ENCODE measurements around the gene PEX16.

PEX16 gene

GRCh38 chr11:45920531-45921477, 3.1 kb upstream of the PEX16 start:
- ChIA-PET CTCF (no interaction called here), POLR2A (ENCODE audit: low non-redundant PET) (interaction anchor here (0.8 kb wide), 1 partner anchor 74 kb away, joined by 3 read pairs; no protein-coding TSS in a partner anchor)
- no peak for TF ChIP-seq CTCF (conservative IDR thresholded peaks at IDR 0.05; ENCODE audit: low read depth)
- H3K27ac ChIP-seq, result peak overlapping the region; percentile 100
- DNase-seq (ENCODE audit: low spot score), result no peak

- CTCF ChIA-PET, result no interaction called here
- no peak for TF ChIP-seq CTCF (conservative IDR thresholded peaks at IDR 0.05; ENCODE audit: low read depth)
- peak overlapping the region; percentile 100 for H3K27ac ChIP-seq
- POLR2A ChIA-PET (ENCODE audit: low non-redundant PET), result interaction anchor here (0.8 kb wide), 1 partner anchor 73 kb away, joined by 3 read pairs; no protein-coding TSS in a partner anchor
- DNase-seq (ENCODE audit: low spot score), result no peak
These were observed 2.3 kb upstream of the PEX16 start for GRCh38 chr11:45919806-45920530.

GRCh38 chr11:45918962-45919675, 1.4 kb upstream of the PEX16 start:
- CTCF ChIA-PET, result interaction anchor here (1.3 kb wide), 1 partner anchor 21 kb away, joined by 3 read pairs; no protein-coding TSS in a partner anchor
- H3K27ac ChIP-seq, result peak overlapping the region; percentile 100
- POLR2A ChIA-PET (ENCODE audit: low non-redundant PET), result no interaction called here
- DNase-seq (ENCODE audit: low spot score), result no peak
- TF ChIP-seq CTCF (conservative IDR thresholded peaks at IDR 0.05; ENCODE audit: low read depth), result no peak

GRCh38 chr11:45918331-45918941, 759 bp upstream of the PEX16 start:
- ChIA-PET CTCF (interaction anchor here (0.6 to 1.3 kb wide), 2 partner anchors 21 to 795 kb away, joined by 3 read pairs; no protein-coding TSS in a partner anchor), POLR2A (ENCODE audit: low non-redundant PET) (interaction anchor here (1.0 to 1.6 kb wide), 2 partner anchors 10 to 12 kb away, joined by 3 to 5 read pairs; no protein-coding TSS in a partner anchor)
- DNase-seq (ENCODE audit: low spot score), result peak; percentile 84
- peak overlapping the region; percentile 100 for H3K27ac ChIP-seq
- no peak for TF ChIP-seq CTCF (conservative IDR thresholded peaks at IDR 0.05; ENCODE audit: low read depth)

GRCh38 chr11:45917286-45917622, 423 bp downstream of the PEX16 start:
- DNase-seq (ENCODE audit: low spot score), result no peak
- ChIA-PET POLR2A (ENCODE audit: low non-redundant PET) (interaction anchor here (1.0 to 1.6 kb wide), 2 partner anchors 9 to 13 kb away, joined by 3 to 5 read pairs; no protein-coding TSS in a partner anchor), CTCF (no interaction called here)
- no peak for TF ChIP-seq CTCF (conservative IDR thresholded peaks at IDR 0.05; ENCODE audit: low read depth)
- H3K27ac ChIP-seq, result peak overlapping the region; percentile 100
